Lung (tissue), 12 donors: Measurements from ENCODE around the gene PDK4. TPM values are rescaled to one million over a fixed set of nuclear protein-coding genes. Genes with fewer than 3 reads are reported as not detected.
A peak's percentile ranks its signal among the peaks of the same experiment; 100 is the strongest.

Source experiments
- ATAC-seq: fragments of 200-7000 bp; cut with Tn5 transposase; one replicate; pipeline ENCODE4 v1.9.1; 2020; ENCODE audit warnings: moderate number of reproducible peaks; ENCODE audit not compliant: insufficient read depth, low FRiP score
- DNase-seq, 3 donors: peaks; one replicate each; pipeline ENCODE4 v3.0.0-alpha.2; 2013 to 2017
- H3K27ac ChIP-seq, 2 donors: one replicate each; pipeline ENCODE4 v1.5.1; 2013; ENCODE audit warnings: mild to moderate bottlenecking in 2 of 2, moderate library complexity in 2 of 2, control low read depth in 1 of 2, inconsistent platforms in 1 of 2, low read depth in 1 of 2, low read length in 1 of 2
- H3K27me3 ChIP-seq, 3 donors: one replicate each; pipeline ENCODE4 v1.5.1; 2013; ENCODE audit warnings: low read length in 2 of 3; ENCODE audit not compliant: control insufficient read depth in 3 of 3, insufficient read depth in 3 of 3
- H3K36me3 ChIP-seq, 4 donors: one replicate each; pipeline ENCODE4 v1.5.1; 2013; ENCODE audit warnings: low read length in 4 of 4, mild to moderate bottlenecking in 1 of 4, moderate library complexity in 1 of 4; ENCODE audit not compliant: control insufficient read depth in 4 of 4, insufficient read depth in 4 of 4
- H3K4me1 ChIP-seq, 5 donors: one replicate each; pipeline ENCODE4 v1.5.1; 2013; ENCODE audit warnings: low read length in 5 of 5, mild to moderate bottlenecking in 2 of 5, moderate library complexity in 1 of 5; ENCODE audit not compliant: control insufficient read depth in 5 of 5, insufficient read depth in 5 of 5
- H3K4me3 ChIP-seq: one replicate; pipeline ENCODE4 v1.5.1; 2013; ENCODE audit warnings: mild to moderate bottlenecking, control low read depth, moderate library complexity
- H3K9ac ChIP-seq, 2 donors: one replicate each; pipeline ENCODE4 v1.5.1; 2013; ENCODE audit warnings: low read length in 2 of 2, control low read depth in 1 of 2; ENCODE audit not compliant: insufficient read depth in 1 of 2
- H3K9me3 ChIP-seq, 4 donors: one replicate each; pipeline ENCODE4 v1.5.1; 2013; ENCODE audit warnings: low read length in 3 of 4, mild to moderate bottlenecking in 1 of 4, moderate library complexity in 1 of 4; ENCODE audit not compliant: control insufficient read depth in 4 of 4, insufficient read depth in 3 of 4
- CTCF ChIP-seq: IDR thresholded peaks from 2 replicates; pipeline ENCODE4 v1.5.1; 2012; ENCODE audit warnings: mild to moderate bottlenecking; ENCODE audit errors: control extremely low read depth, extremely low read depth
- WGBS, 2 donors: extraction: QIAGEN DNeasy Blood & Tissue Kit; methylation state at CpG; one replicate each; pipeline ENCODE4 v1.1.7; 2013; 5-methylcytosine and 5-hydroxymethylcytosine counted together
- polyA plus RNA-seq, 2 donors: library from polyadenylated mRNA; stranded (reverse); fragments of 200-250 nt; gene quantifications; one replicate each; pipeline ENCODE4 v1.2.1, GENCODE V29; 2013
- total RNA-seq, 2 donors: library from RNA; depleted of rRNA in 1 of 2; stranded (reverse); fragments of >200 nt in 1 of 2; gene quantifications; one replicate each; pipeline ENCODE4 v1.2.1, GENCODE V29; 2014 to 2021
- donor health status: control.
- donor health status: control.
- donor health status: Bipolar disorder and iron deficiency.
- donor health status: healthy.
- donor health status: DM: yes; HTN: yes; CAD: no.

PDK4 gene
- total and polyA plus RNA-seq, 4 donors, result 20.1 to 86.9 (median 35.1) TPM

DNA sequence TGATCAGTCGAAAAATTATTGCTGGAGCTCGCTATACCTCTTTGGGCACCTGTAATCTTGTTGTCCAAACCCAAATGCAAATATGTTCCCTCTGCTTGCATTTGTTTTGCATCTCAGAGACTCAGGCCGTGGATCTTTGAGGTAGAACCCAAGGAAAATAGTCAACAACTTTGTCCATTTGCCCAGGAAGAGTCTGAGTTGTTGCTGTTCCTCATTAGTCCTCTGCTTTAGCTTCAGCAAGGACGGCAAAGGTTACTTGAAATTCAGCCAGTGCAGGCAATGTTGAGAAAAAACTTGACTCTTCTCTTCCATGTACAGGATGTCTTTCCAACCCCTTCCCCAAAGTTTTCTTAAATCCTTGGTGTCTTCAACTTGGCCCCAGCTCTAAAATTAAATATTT, 45.8 kb downstream of the PDK4 start:
- no peak for DNase-seq
- no peaks in the 10 kb centered on the region for H3K9me3 ChIP-seq
- H3K4me3 ChIP-seq, result no peak overlapping the region
- H3K27me3 ChIP-seq, result no peaks in the 10 kb centered on the region
- H3K9ac ChIP-seq, result no peak overlapping the region
- no peak for TF ChIP-seq CTCF
- H3K36me3 ChIP-seq, result no peaks in the 10 kb centered on the region
- no peak for ATAC-seq
- peak overlapping the region; percentile 94 to 98 for H3K27ac ChIP-seq
- WGBS, 2 donors, result 41 to 61% methylated on average over 4 of the region's 4 CpGs
- H3K4me1 ChIP-seq, result peaks cover 3 to 33% (median 13%) of the 10 kb centered on the region in 5 donors

GRCh38 chr7:95549818-95550529, 46.3 kb downstream of the PDK4 start:
- Histone ChIP-seq H3K9me3 (no peaks in the 10 kb centered on the region), H3K4me1 (peaks cover 6 to 35% (median 15%) of the 10 kb centered on the region in 5 donors), H3K9ac (no peak overlapping the region), H3K4me3 (no peak overlapping the region), H3K36me3 (no peaks in the 10 kb centered on the region), H3K27ac (peak overlapping the region; percentile 94 to 98), H3K27me3 (no peaks in the 10 kb centered on the region)
- DNase-seq, result peak; percentile 81 to 96 (median 95)
- TF ChIP-seq CTCF, result no peak
- ATAC-seq, result peak; percentile 88
- WGBS, 2 donors, result 23 to 41% methylated on average over 6 of the region's 6 CpGs

- ATAC-seq, result no peak
- peak in 2 of 3 donors; percentile 73 to 80 for DNase-seq
- no peaks in the 10 kb centered on the region for H3K27me3 ChIP-seq
- H3K9me3 ChIP-seq, result no peaks in the 10 kb centered on the region
- H3K4me1 ChIP-seq, result peaks cover 6 to 35% (median 15%) of the 10 kb centered on the region in 5 donors
- no peaks in the 10 kb centered on the region for H3K36me3 ChIP-seq
- H3K4me3 ChIP-seq, result no peak overlapping the region
- TF ChIP-seq CTCF, result no peak
- H3K27ac ChIP-seq, result peak overlapping the region in 1 of 2 donors; percentile 85
- WGBS, 2 donors, result 53 to 67% methylated on average over 6 of the region's 6 CpGs
- H3K9ac ChIP-seq, result no peak overlapping the region
Measured at GRCh38 chr7:95547361-95548348, 48.7 kb downstream of the PDK4 start.
